Measurements from ENCODE around the gene SPO11.

DNA sequence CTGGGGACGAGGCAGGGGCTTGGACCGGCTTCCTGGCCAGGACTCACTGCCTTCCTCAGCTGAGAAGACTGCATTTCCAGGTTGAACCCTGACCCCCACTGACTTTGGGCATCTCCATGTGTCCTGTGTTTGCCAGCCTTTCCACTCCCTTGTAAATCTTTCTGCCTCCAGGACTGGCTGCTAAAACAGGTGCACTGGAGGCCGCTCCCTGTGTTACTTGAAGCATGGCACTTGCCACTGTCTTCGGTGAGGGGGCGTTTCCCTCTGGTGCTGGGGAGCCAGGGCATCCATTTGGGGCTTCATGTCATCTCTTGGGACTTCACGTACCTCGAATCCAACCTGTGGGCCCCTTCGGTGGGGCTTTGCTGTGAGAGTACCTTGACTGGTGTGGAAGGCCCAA is 54.9 kb downstream of the SPO11 start:
- TF ChIP-seq, protein P1, sequence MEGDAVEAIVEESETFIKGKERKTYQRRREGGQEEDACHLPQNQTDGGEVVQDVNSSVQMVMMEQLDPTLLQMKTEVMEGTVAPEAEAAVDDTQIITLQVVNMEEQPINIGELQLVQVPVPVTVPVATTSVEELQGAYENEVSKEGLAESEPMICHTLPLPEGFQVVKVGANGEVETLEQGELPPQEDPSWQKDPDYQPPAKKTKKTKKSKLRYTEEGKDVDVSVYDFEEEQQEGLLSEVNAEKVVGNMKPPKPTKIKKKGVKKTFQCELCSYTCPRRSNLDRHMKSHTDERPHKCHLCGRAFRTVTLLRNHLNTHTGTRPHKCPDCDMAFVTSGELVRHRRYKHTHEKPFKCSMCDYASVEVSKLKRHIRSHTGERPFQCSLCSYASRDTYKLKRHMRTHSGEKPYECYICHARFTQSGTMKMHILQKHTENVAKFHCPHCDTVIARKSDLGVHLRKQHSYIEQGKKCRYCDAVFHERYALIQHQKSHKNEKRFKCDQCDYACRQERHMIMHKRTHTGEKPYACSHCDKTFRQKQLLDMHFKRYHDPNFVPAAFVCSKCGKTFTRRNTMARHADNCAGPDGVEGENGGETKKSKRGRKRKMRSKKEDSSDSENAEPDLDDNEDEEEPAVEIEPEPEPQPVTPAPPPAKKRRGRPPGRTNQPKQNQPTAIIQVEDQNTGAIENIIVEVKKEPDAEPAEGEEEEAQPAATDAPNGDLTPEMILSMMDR (IDR thresholded peaks at IDR 0.05), result no peak
- no peak for TF ChIP-seq EP300 (IDR thresholded peaks at IDR 0.05)
- no peak for TF ChIP-seq POLR2AphosphoS5 (IDR thresholded peaks at IDR 0.05)
- TF ChIP-seq POLR2A (IDR thresholded peaks at IDR 0.05), result no peak
